ENCODE data around the gene OPCML. TPM values are rescaled to one million over a fixed set of nuclear protein-coding genes. Genes with fewer than 3 reads are reported as not detected.

OPCML gene
- polyA plus RNA-seq, 3 donors: not detected

DNA sequence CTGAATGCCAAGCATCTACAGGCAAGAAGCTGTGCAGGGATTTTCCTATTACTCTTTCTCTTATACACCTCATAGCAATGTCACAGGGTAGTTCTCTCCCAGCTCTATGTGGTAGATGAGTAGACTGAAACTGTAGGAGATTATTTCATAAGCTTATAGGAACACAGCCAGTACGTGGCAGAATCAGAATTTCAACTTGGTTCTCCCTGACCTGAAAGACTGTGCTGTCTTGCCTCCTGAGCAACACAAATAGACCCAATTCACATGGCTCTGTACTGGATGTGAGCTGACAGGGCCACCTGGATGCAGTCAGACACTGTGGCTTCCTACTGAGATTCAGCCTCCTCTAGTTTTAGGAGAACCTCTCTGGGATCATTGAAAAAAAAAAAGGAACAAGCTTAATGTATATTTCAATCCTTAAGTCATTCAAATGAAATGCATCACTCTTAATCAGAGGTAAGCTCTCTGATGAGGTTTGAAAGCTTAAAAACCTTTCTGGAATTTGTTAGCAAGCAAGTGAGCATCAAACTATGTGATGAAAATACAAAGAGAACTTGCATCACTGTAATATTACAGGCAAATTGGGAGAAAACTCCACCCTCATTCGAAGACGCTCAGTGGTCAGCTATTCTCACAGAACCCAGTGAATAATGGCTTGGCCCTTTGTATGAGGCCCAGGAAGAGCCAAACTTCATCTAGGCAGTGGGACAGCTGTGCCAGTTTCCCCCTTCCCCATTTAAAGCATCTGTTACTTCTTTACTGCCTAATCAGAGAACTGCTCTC lies 1122.5 kb downstream of the OPCML start:
- Histone ChIP-seq H3K4me2 (replicated peaks; ENCODE audit: extremely low read depth, low read length, poor library complexity, severe bottlenecking) (no peak overlapping the region), H3K27me3 (ENCODE audit: control insufficient read depth in 2 of 2, insufficient read depth in 2 of 2, low read length in 2 of 2) (no peaks in the 10 kb centered on the region), H2AFZ (ENCODE audit: insufficient read depth, low read depth, low read length, poor library complexity, severe bottlenecking) (no peak overlapping the region), H3K36me3 (replicated peaks in 1 of 2; ENCODE audit: control insufficient read depth in 1 of 2, insufficient read depth in 2 of 2, low read length in 2 of 2) (no peaks in the 10 kb centered on the region), H3K4me1 (ENCODE audit: control insufficient read depth in 1 of 2, insufficient read depth in 2 of 2, low read length in 2 of 2) (no peaks in the 10 kb centered on the region), H3K4me3 (replicated peaks in 1 of 3; ENCODE audit: low read depth in 2 of 3, low read length in 3 of 3) (no peak overlapping the region), H3K9ac (ENCODE audit: insufficient read depth, low read length, poor library complexity, severe bottlenecking) (no peak overlapping the region), H3K9me3 (replicated peaks in 1 of 2; ENCODE audit: control insufficient read depth in 1 of 2, insufficient read depth in 1 of 2, low read length in 2 of 2) (no peaks in the 10 kb centered on the region), H3K27ac (ENCODE audit: low read depth in 1 of 2, low read length in 2 of 2) (no peak overlapping the region), H4K20me1 (ENCODE audit: insufficient read depth, low read length) (no peaks in the 10 kb centered on the region), H3K79me2 (ENCODE audit: insufficient read depth, low read length) (no peaks in the 10 kb centered on the region)
- no peaks in the 10 kb centered on the region for H3K27me3 Mint-ChIP-seq (ENCODE audit: low read depth in 3 of 3)
- no peak for TF ChIP-seq CTCF (IDR thresholded peaks at IDR 0.05)
- no peaks in the 10 kb centered on the region for H3K36me3 Mint-ChIP-seq
- H3K9me3 Mint-ChIP-seq: peaks cover 0 to 4% (median 2%) of the 10 kb centered on the region in 7 donors
- intact Hi-C loops (cut with micrococcal nuclease): no loop called here
- no peak overlapping the region for H3K4me3 Mint-ChIP-seq
- no peak for DNase-seq
- no peaks in the 10 kb centered on the region for H3K4me1 Mint-ChIP-seq
- WGBS (ENCODE audit: insufficient coverage): 86% methylated on average over 1 of the region's 3 CpGs
- H3K27ac Mint-ChIP-seq: no peak overlapping the region

- H3K4me3 Mint-ChIP-seq: no peak overlapping the region
- intact Hi-C loops (cut with micrococcal nuclease): no loop called here
- Histone ChIP-seq H3K79me2 (ENCODE audit: insufficient read depth, low read length) (no peaks in the 10 kb centered on the region), H3K4me1 (ENCODE audit: control insufficient read depth in 1 of 2, insufficient read depth in 2 of 2, low read length in 2 of 2) (no peaks in the 10 kb centered on the region), H3K4me3 (replicated peaks in 1 of 3; ENCODE audit: low read depth in 2 of 3, low read length in 3 of 3) (no peak overlapping the region), H3K4me2 (replicated peaks; ENCODE audit: extremely low read depth, low read length, poor library complexity, severe bottlenecking) (no peak overlapping the region), H3K27ac (ENCODE audit: low read depth in 1 of 2, low read length in 2 of 2) (no peak overlapping the region), H3K27me3 (ENCODE audit: control insufficient read depth in 2 of 2, insufficient read depth in 2 of 2, low read length in 2 of 2) (no peaks in the 10 kb centered on the region), H3K9me3 (replicated peaks in 1 of 2; ENCODE audit: control insufficient read depth in 1 of 2, insufficient read depth in 1 of 2, low read length in 2 of 2) (peaks cover 0 to 3% of the 10 kb centered on the region in 2 donors), H2AFZ (ENCODE audit: insufficient read depth, low read depth, low read length, poor library complexity, severe bottlenecking) (no peak overlapping the region), H3K36me3 (replicated peaks in 1 of 2; ENCODE audit: control insufficient read depth in 1 of 2, insufficient read depth in 2 of 2, low read length in 2 of 2) (no peaks in the 10 kb centered on the region), H3K9ac (ENCODE audit: insufficient read depth, low read length, poor library complexity, severe bottlenecking) (no peak overlapping the region), H4K20me1 (ENCODE audit: insufficient read depth, low read length) (no peaks in the 10 kb centered on the region)
- no peaks in the 10 kb centered on the region for H3K27me3 Mint-ChIP-seq (ENCODE audit: low read depth in 3 of 3)
- no peaks in the 10 kb centered on the region for H3K36me3 Mint-ChIP-seq
- peaks cover 0 to 4% (median 2%) of the 10 kb centered on the region in 7 donors for H3K9me3 Mint-ChIP-seq
- no peak for DNase-seq
- no peak for TF ChIP-seq CTCF (IDR thresholded peaks at IDR 0.05)
- H3K4me1 Mint-ChIP-seq: no peaks in the 10 kb centered on the region
- H3K27ac Mint-ChIP-seq: no peak overlapping the region
- whole genome bisulfite sequencing (ENCODE audit: insufficient coverage): 40% methylated on average over 1 of the region's 1 CpG
Measured at GRCh38 chr11:132408877-132409276, 1123.4 kb downstream of the OPCML start.
